ENCODE measurements around the gene AVEN. TPM values are rescaled to one million over a fixed set of nuclear protein-coding genes. Genes with fewer than 3 reads are reported as not detected.
A peak's percentile ranks its signal among the peaks of the same experiment; 100 is the strongest.

The AVEN gene
- total RNA-seq, 3 donors from 2014 or later, result 13.5 to 18.4 (median 13.8) TPM

DNA sequence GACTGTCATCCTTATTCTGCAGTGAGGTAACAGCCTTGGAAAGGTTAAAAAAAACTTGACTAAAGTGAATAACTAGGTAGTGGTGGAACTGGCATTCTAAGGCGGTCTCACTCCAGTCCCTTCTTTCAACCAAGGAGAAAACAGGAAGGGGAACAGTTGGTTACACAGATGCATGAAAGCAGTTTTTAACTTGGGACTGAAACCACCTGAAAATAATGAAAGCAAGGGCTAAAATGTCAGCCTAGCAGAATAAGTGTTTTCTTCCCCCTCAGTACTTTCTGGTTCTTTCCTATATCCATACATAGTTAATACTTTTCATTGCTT, 748 bp upstream of the AVEN start:
- Histone ChIP-seq H3K4me1 (no peaks in the 10 kb centered on the region), H3K27me3 (no peaks in the 10 kb centered on the region), H3K4me3 (peak overlapping the region in 2 of 3 donors; percentile 71 to 80), H3K36me3 (no peaks in the 10 kb centered on the region), H3K27ac (peak overlapping the region; percentile 90 to 98), H3K9me3 (no peaks in the 10 kb centered on the region)
- intact Hi-C loops (cut with DNase I; ENCODE audit: low total_unique reads), result no loop called here
- no peak for DNase-seq (ENCODE audit: low spot score in 2 of 2)
- TF ChIP-seq CTCF (IDR thresholded peaks at IDR 0.05), result no peak
- no peak for TF ChIP-seq POLR2A (IDR thresholded peaks at IDR 0.05)
- TF ChIP-seq POLR2AphosphoS5 (IDR thresholded peaks at IDR 0.05), result no peak

- intact Hi-C loops (cut with DNase I; ENCODE audit: low total_unique reads), result no loop called here
- Histone ChIP-seq H3K27ac (peak overlapping the region; percentile 90 to 98), H3K36me3 (no peaks in the 10 kb centered on the region), H3K27me3 (no peaks in the 10 kb centered on the region), H3K4me3 (peak overlapping the region; percentile 71 to 80 (median 73)), H3K9me3 (no peaks in the 10 kb centered on the region), H3K4me1 (no peaks in the 10 kb centered on the region)
- DNase-seq (ENCODE audit: low spot score in 2 of 2), result peak in 1 of 2 donors; percentile 33
- no peak for TF ChIP-seq CTCF (IDR thresholded peaks at IDR 0.05)
- peak in 1 of 3 donors; percentile 47 for TF ChIP-seq POLR2AphosphoS5 (IDR thresholded peaks at IDR 0.05)
- no peak for TF ChIP-seq POLR2A (IDR thresholded peaks at IDR 0.05)
Measured at GRCh38 chr15:34038023-34038870, 757 bp downstream of the AVEN start.

GRCh38 chr15:34031987-34032760, 6.8 kb downstream of the AVEN start:
- Histone ChIP-seq H3K4me1 (no peaks in the 10 kb centered on the region), H3K27me3 (no peaks in the 10 kb centered on the region), H3K4me3 (no peak overlapping the region), H3K36me3 (no peaks in the 10 kb centered on the region), H3K27ac (no peak overlapping the region), H3K9me3 (no peaks in the 10 kb centered on the region)
- no peak for DNase-seq (ENCODE audit: low spot score in 2 of 2)
- intact Hi-C loops (cut with DNase I; ENCODE audit: low total_unique reads), result no loop called here
- no peak for TF ChIP-seq POLR2A (IDR thresholded peaks at IDR 0.05)
- TF ChIP-seq POLR2AphosphoS5 (IDR thresholded peaks at IDR 0.05), result no peak
- no peak for TF ChIP-seq CTCF (IDR thresholded peaks at IDR 0.05)

- TF ChIP-seq POLR2AphosphoS5 (IDR thresholded peaks at IDR 0.05), result no peak
- TF ChIP-seq CTCF (IDR thresholded peaks at IDR 0.05), result no peak
- no peak for TF ChIP-seq POLR2A (IDR thresholded peaks at IDR 0.05)
- intact Hi-C loops (cut with DNase I; ENCODE audit: low total_unique reads), result no loop called here
- Histone ChIP-seq H3K9me3 (no peaks in the 10 kb centered on the region), H3K27me3 (no peaks in the 10 kb centered on the region), H3K36me3 (no peaks in the 10 kb centered on the region), H3K4me3 (no peak overlapping the region), H3K27ac (no peak overlapping the region), H3K4me1 (no peaks in the 10 kb centered on the region)
- DNase-seq (ENCODE audit: low spot score in 2 of 2), result no peak
Measured at GRCh38 chr15:34027606-34028005, 11.4 kb downstream of the AVEN start.

DNA sequence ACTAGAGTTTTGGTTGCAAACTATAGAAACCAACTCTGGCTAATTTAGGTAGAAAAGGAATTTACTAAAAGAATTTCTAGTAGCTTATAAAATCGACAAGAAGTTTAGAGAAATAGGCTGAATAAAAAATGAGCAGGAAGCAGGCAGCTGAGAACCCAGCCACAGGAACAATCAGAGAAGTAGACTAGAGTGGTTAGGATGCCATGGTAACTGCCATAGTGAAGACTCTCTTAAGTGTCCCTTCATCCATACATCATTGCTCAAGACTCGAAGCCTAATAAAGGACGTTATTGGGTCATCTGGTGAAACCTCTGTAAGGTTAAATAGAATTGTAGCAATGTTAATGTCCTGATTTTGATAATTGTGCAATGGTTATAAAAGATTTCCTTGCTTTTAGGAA, 13.8 kb downstream of the AVEN start:
- DNase-seq (ENCODE audit: low spot score in 2 of 2), result no peak
- TF ChIP-seq POLR2AphosphoS5 (IDR thresholded peaks at IDR 0.05) (no peak), POLR2A (IDR thresholded peaks at IDR 0.05) (no peak), CTCF (IDR thresholded peaks at IDR 0.05) (no peak)
- H3K4me1 ChIP-seq, result no peaks in the 10 kb centered on the region
- intact Hi-C loops (cut with DNase I; ENCODE audit: low total_unique reads), result no loop called here
- no peak overlapping the region for H3K27ac ChIP-seq
- H3K4me3 ChIP-seq, result no peak overlapping the region
- H3K27me3 ChIP-seq, result no peaks in the 10 kb centered on the region
- H3K36me3 ChIP-seq, result no peaks in the 10 kb centered on the region
- H3K9me3 ChIP-seq, result no peaks in the 10 kb centered on the region

Measured in breast epithelium (tissue), 4 donors.